Liver (tissue), 9 donors: ENCODE results near the gene RSRP1. TPM values are rescaled to one million over a fixed set of nuclear protein-coding genes. Genes with fewer than 3 reads are reported as not detected.

Experiments used
- DNase-seq: peaks from one replicate; pipeline ENCODE4 v3.0.0-alpha.2; 2017; ENCODE audit warnings: low spot score
- H3K27ac ChIP-seq, 2 donors: one replicate each; pipeline ENCODE4 v1.7.0; 2013; ENCODE audit warnings: inconsistent platforms in 2 of 2, low read length in 2 of 2, control low read depth in 1 of 2, low read depth in 1 of 2, mild to moderate bottlenecking in 1 of 2
- H3K27me3 ChIP-seq, 4 donors: one replicate each; pipeline versions ENCODE4 v1.6.1 to v1.7.0; 2013; ENCODE audit warnings: low read length in 3 of 4, inconsistent platforms in 1 of 4, mild to moderate bottlenecking in 1 of 4, moderate library complexity in 1 of 4; ENCODE audit not compliant: control insufficient read depth in 4 of 4, insufficient read depth in 4 of 4
- H3K36me3 ChIP-seq, 4 donors: one replicate each; pipeline versions ENCODE4 v1.6.1 to v1.7.0; 2013; ENCODE audit warnings: low read length in 3 of 4, mild to moderate bottlenecking in 3 of 4, low read depth in 1 of 4, moderate library complexity in 1 of 4; ENCODE audit not compliant: control insufficient read depth in 4 of 4, insufficient read depth in 3 of 4
- H3K4me1 ChIP-seq, 4 donors: one replicate each; pipeline versions ENCODE4 v1.6.1 to v1.7.0; 2013; ENCODE audit warnings: low read length in 3 of 4, mild to moderate bottlenecking in 3 of 4, moderate library complexity in 1 of 4; ENCODE audit not compliant: control insufficient read depth in 4 of 4, insufficient read depth in 4 of 4
- H3K4me3 ChIP-seq, 3 donors: one replicate each; pipeline versions ENCODE4 v1.6.1 to v1.7.0; 2013; ENCODE audit warnings: low read length in 3 of 3, control low read depth in 1 of 3, low read depth in 1 of 3, mild to moderate bottlenecking in 1 of 3
- H3K9ac ChIP-seq, 2 donors: one replicate each; pipeline ENCODE4 v1.7.0; 2013; ENCODE audit warnings: low read length in 2 of 2, mild to moderate bottlenecking in 2 of 2, moderate library complexity in 2 of 2, control low read depth in 1 of 2, low read depth in 1 of 2
- H3K9me3 ChIP-seq, 4 donors: one replicate each; pipeline versions ENCODE4 v1.6.1 to v1.7.0; 2013; ENCODE audit warnings: low read length in 3 of 4; ENCODE audit not compliant: control insufficient read depth in 4 of 4
- CTCF ChIP-seq: fragments of 150-350 bp; IDR thresholded peaks from 2 replicates; pipeline ENCODE4 v1.5.1; 2017; ENCODE audit warnings: improper control_type of control experiment, low read depth, low read length; ENCODE audit not compliant: missing input control
- EGR1 ChIP-seq, 2 donors: IDR thresholded peaks; 2 replicates each; pipeline ENCODE4 v1.6.1; 2016 to 2018; ENCODE audit warnings: antibody characterized with exemption in 2 of 2, low read depth in 2 of 2
- FOXA1 ChIP-seq: IDR thresholded peaks from 2 replicates; pipeline ENCODE4 v1.6.1; 2016; ENCODE audit warnings: antibody characterized with exemption
- FOXA2 ChIP-seq: IDR thresholded peaks from 2 replicates; pipeline ENCODE4 v1.6.1; 2016; ENCODE audit warnings: antibody characterized with exemption
- GABPA ChIP-seq, 2 donors: IDR thresholded peaks in 1 of 2; conservative IDR thresholded peaks in 1 of 2; 2 replicates each; pipeline ENCODE4 v1.6.1; 2016; ENCODE audit warnings: antibody characterized with exemption in 2 of 2, mild to moderate bottlenecking in 1 of 2, moderate library complexity in 1 of 2
- HNF4A ChIP-seq, 2 donors: conservative IDR thresholded peaks; 2 replicates each; pipeline ENCODE4 v1.6.1; 2016; ENCODE audit warnings: antibody characterized with exemption in 2 of 2, mild to moderate bottlenecking in 2 of 2
- HNF4G ChIP-seq: IDR thresholded peaks from 2 replicates; pipeline ENCODE4 v1.6.1; 2016; ENCODE audit warnings: antibody characterized with exemption
- JUND ChIP-seq, 2 donors: IDR thresholded peaks; 2 replicates each; pipeline ENCODE4 v1.6.1; 2016; ENCODE audit warnings: antibody characterized with exemption in 2 of 2
- MAX ChIP-seq: IDR thresholded peaks from 2 replicates; pipeline ENCODE4 v1.6.1; 2016; ENCODE audit warnings: antibody characterized with exemption
- NR2F2 ChIP-seq: IDR thresholded peaks from 2 replicates; pipeline ENCODE4 v1.6.1; 2016; ENCODE audit warnings: antibody characterized with exemption
- RAD21 ChIP-seq, 2 donors: IDR thresholded peaks; 2 replicates each; pipeline ENCODE4 v1.6.1; 2016; ENCODE audit warnings: antibody characterized with exemption in 2 of 2, mild to moderate bottlenecking in 2 of 2
- REST ChIP-seq: IDR thresholded peaks from 2 replicates; pipeline ENCODE4 v1.6.1; 2016; ENCODE audit warnings: antibody characterized with exemption, mild to moderate bottlenecking
- RXRA ChIP-seq, 2 donors: IDR thresholded peaks; 2 replicates each; pipeline ENCODE4 v1.6.1; 2017 to 2018; ENCODE audit warnings: antibody characterized with exemption in 2 of 2, mild to moderate bottlenecking in 1 of 2
- SP1 ChIP-seq: IDR thresholded peaks from 2 replicates; pipeline ENCODE4 v1.6.1; 2018; ENCODE audit warnings: antibody characterized with exemption, mild to moderate bottlenecking
- TAF1 ChIP-seq: conservative IDR thresholded peaks from 2 replicates; pipeline ENCODE4 v1.6.1; 2016; ENCODE audit warnings: antibody characterized with exemption, mild to moderate bottlenecking
- YY1 ChIP-seq: IDR thresholded peaks from 2 replicates; pipeline ENCODE4 v1.6.1; 2016; ENCODE audit warnings: antibody characterized with exemption, mild to moderate bottlenecking
- ZBTB33 ChIP-seq: IDR thresholded peaks from 2 replicates; pipeline ENCODE4 v1.6.1; 2016; ENCODE audit warnings: antibody characterized with exemption
- WGBS: extraction: QIAGEN DNeasy Blood & Tissue Kit; methylation state at CpG from one replicate; pipeline ENCODE4 v1.1.7; 2013; 5-methylcytosine and 5-hydroxymethylcytosine counted together
- polyA plus RNA-seq, 2 donors: library from polyadenylated mRNA; stranded (reverse) in 1 of 2; unstranded in 1 of 2; fragments of 200-250 nt in 1 of 2; fragments of >200 nt in 1 of 2; fragmentation: Nextera tagmentation in 1 of 2; extraction: Ambion mirVana in 1 of 2; gene quantifications; one replicate each; pipeline versions ENCODE4 v1.2.1 to v1.2.3, GENCODE V29; 2013 to 2015
- total RNA-seq, 2 donors: library from RNA; depleted of rRNA; stranded (reverse); fragments of >200 nt; gene quantifications; one replicate each; pipeline ENCODE4 v1.2.3, GENCODE V29; 2014
- donor health status: healthy.
- donor health status: healthy.
- donor health status: healthy.
- donor health status: healthy.
- donor health status: healthy.

Gene RSRP1
- total and polyA plus RNA-seq, 4 donors, result 19.9 to 101 (median 74.0) TPM

- no peak for DNase-seq
- no peak overlapping the region for H3K9ac ChIP-seq
- no peaks in the 10 kb centered on the region for H3K4me1 ChIP-seq
- H3K27ac ChIP-seq, result no peak overlapping the region
- TF ChIP-seq RAD21 (IDR thresholded peaks at IDR 0.05) (no peak), TAF1 (no peak), RXRA (IDR thresholded peaks at IDR 0.05) (no peak), MAX (no peak), HNF4G (no peak), FOXA2 (no peak), EGR1 (IDR thresholded peaks at IDR 0.05; ENCODE audit: low read depth in 2 of 2) (no peak), HNF4A (conservative IDR thresholded peaks at IDR 0.05) (no peak), CTCF (no peak), FOXA1 (no peak), GABPA (IDR thresholded peaks at IDR 0.05 in 1 of 2, conservative IDR thresholded peaks at IDR 0.05 in 1 of 2) (no peak), ZBTB33 (no peak), YY1 (no peak)
- no peaks in the 10 kb centered on the region for H3K9me3 ChIP-seq
- 63% methylated on average over 11 of the region's 11 CpGs for WGBS
- no peaks in the 10 kb centered on the region for H3K27me3 ChIP-seq
- no peak overlapping the region for H3K4me3 ChIP-seq
- H3K36me3 ChIP-seq, result no peaks in the 10 kb centered on the region
These were observed 49.1 kb downstream of the RSRP1 start for GRCh38 chr1:25197982-25198662.

GRCh38 chr1:25197235-25197975, 49.8 kb downstream of the RSRP1 start:
- Histone ChIP-seq H3K4me3 (no peak overlapping the region), H3K27me3 (no peaks in the 10 kb centered on the region), H3K9ac (no peak overlapping the region), H3K9me3 (no peaks in the 10 kb centered on the region), H3K27ac (no peak overlapping the region), H3K36me3 (no peaks in the 10 kb centered on the region), H3K4me1 (no peaks in the 10 kb centered on the region)
- 82% methylated on average over 20 of the region's 20 CpGs for WGBS
- TF ChIP-seq REST, result no peak
- no peak for TF ChIP-seq GABPA (IDR thresholded peaks at IDR 0.05 in 1 of 2, conservative IDR thresholded peaks at IDR 0.05 in 1 of 2)
- TF ChIP-seq SP1, result no peak
- TF ChIP-seq CTCF, result no peak
- TF ChIP-seq TAF1, result no peak
- TF ChIP-seq EGR1 (IDR thresholded peaks at IDR 0.05; ENCODE audit: low read depth in 2 of 2), result no peak
- TF ChIP-seq RAD21 (IDR thresholded peaks at IDR 0.05), result no peak
- TF ChIP-seq NR2F2, result no peak
- TF ChIP-seq FOXA1, result no peak
- no peak for TF ChIP-seq ZBTB33
- no peak for TF ChIP-seq JUND (IDR thresholded peaks at IDR 0.05)
- no peak for DNase-seq
